Measurements from ENCODE around the gene OTOG. TPM values are rescaled to one million over a fixed set of nuclear protein-coding genes. Genes with fewer than 3 reads are reported as not detected.

Gene OTOG
- total RNA-seq, 1 experiment from 2014 or later = not detected

- no peak for DNase-seq (ENCODE audit: low read depth)
Measured at GRCh38 chr11:17519061-17519885, 27.8 kb upstream of the OTOG start.

- DNase-seq (ENCODE audit: low read depth) = no peak
Measured at GRCh38 chr11:17521106-17521900, 25.8 kb upstream of the OTOG start.

GRCh38 chr11:17522655-17523054, 24.4 kb upstream of the OTOG start:
- no peak for DNase-seq (ENCODE audit: low read depth)

- no peak for DNase-seq (ENCODE audit: low read depth)
Measured at GRCh38 chr11:17524221-17524620, 22.8 kb upstream of the OTOG start.

- no peak for DNase-seq (ENCODE audit: low read depth)
Measured at GRCh38 chr11:17525570-17525969, 21.5 kb upstream of the OTOG start.

GRCh38 chr11:17526326-17526725, 20.7 kb upstream of the OTOG start:
- DNase-seq (ENCODE audit: low read depth) = no peak

GRCh38 chr11:17526931-17527627, 20.0 kb upstream of the OTOG start:
- DNase-seq (ENCODE audit: low read depth) = no peak

GRCh38 chr11:17527628-17527995, 19.4 kb upstream of the OTOG start:
- DNase-seq (ENCODE audit: low read depth) = no peak

- DNase-seq (ENCODE audit: low read depth) = peak; percentile 32
Measured at GRCh38 chr11:17528181-17528691, 18.8 kb upstream of the OTOG start.

GRCh38 chr11:17528906-17529843, 17.9 kb upstream of the OTOG start:
- peak; percentile 22 for DNase-seq (ENCODE audit: low read depth)

- no peak for DNase-seq (ENCODE audit: low read depth)
Measured at GRCh38 chr11:17529844-17530185, 17.2 kb upstream of the OTOG start.

GRCh38 chr11:17531071-17531600, 15.9 kb upstream of the OTOG start:
- no peak for DNase-seq (ENCODE audit: low read depth)

GRCh38 chr11:17531636-17532113, 15.4 kb upstream of the OTOG start:
- DNase-seq (ENCODE audit: low read depth) = peak; percentile 59

- no peak for DNase-seq (ENCODE audit: low read depth)
Measured at GRCh38 chr11:17532784-17533183, 14.3 kb upstream of the OTOG start.

GRCh38 chr11:17533341-17533740, 13.7 kb upstream of the OTOG start:
- no peak for DNase-seq (ENCODE audit: low read depth)

- no peak for DNase-seq (ENCODE audit: low read depth)
Measured at GRCh38 chr11:17533778-17534415, 13.2 kb upstream of the OTOG start.

GRCh38 chr11:17535488-17535887, 11.6 kb upstream of the OTOG start:
- DNase-seq (ENCODE audit: low read depth) = no peak

GRCh38 chr11:17537261-17537660, 9.8 kb upstream of the OTOG start:
- DNase-seq (ENCODE audit: low read depth) = no peak

GRCh38 chr11:17538054-17538453, 9.0 kb upstream of the OTOG start:
- DNase-seq (ENCODE audit: low read depth) = no peak

GRCh38 chr11:17538731-17539130, 8.3 kb upstream of the OTOG start:
- DNase-seq (ENCODE audit: low read depth) = no peak

All from M059J (cell line).